HCT116 (cell line): ENCODE results near the gene IGFBP6. TPM values are rescaled to one million over a fixed set of nuclear protein-coding genes. Genes with fewer than 3 reads are reported as not detected.

ENCODE experiments used
- ATAC-seq: fragments of 200-7000 bp; cut with Tn5 transposase; 2 replicates; pipeline ENCODE4 v1.9.1; 2020; ENCODE audit warnings: mild to moderate bottlenecking, moderate library complexity
- BruUV-seq: library from RNA; stranded (reverse); fragments of 400-500 nt; replicated peaks from 2 replicates; lab custom pipeline; 2021; lab: Mats Ljungman, UMichigan
- CTCF ChIA-PET: fragments of 300-600 bp; sonication (Branson Sonifier 250); formaldehyde crosslinking; loops from one replicate; lab custom pipeline; 2021; ENCODE audit warnings: antibody characterized with exemption; lab: Charles Lee
- POLR2A ChIA-PET: fragments of 300-600, 350-600 bp; sonication (Branson Sonifier 250); formaldehyde crosslinking; loops from one replicate; lab custom pipeline; 2021; ENCODE audit warnings: antibody characterized with exemption; lab: Charles Lee
- RAD21 ChIA-PET, 2 experiments: fragments of 300-600 bp; sonication (Branson Sonifier 250); formaldehyde crosslinking; loops; one replicate each; lab custom pipeline; 2023; ENCODE audit warnings: low total read pairs in 2 of 2; ENCODE audit not compliant: uncharacterized antibody in 2 of 2, unreplicated experiment in 2 of 2, low non-redundant PET in 1 of 2; lab: Charles Lee
- DNase-seq: peaks from one replicate; pipeline ENCODE4 v3.0.0-alpha.2; 2010; ENCODE audit warnings: low read depth, low spot score
- H2AFZ ChIP-seq: fragments of 200-600 bp; shearing (Covaris generic), sonication (generic); 2 replicates; pipeline ENCODE4 v1.6.1; 2017; ENCODE audit warnings: low read depth, mixed run types, mixed read lengths, antibody characterized with exemption, low read length; ENCODE audit not compliant: poor library complexity, severe bottlenecking
- H3K27ac ChIP-seq: 2 replicates; pipeline ENCODE4 v1.5.1; 2012; ENCODE audit warnings: low read depth, low read length
- H3K27me3 ChIP-seq: fragments of 200-600 bp; sonication (generic); 2 replicates; pipeline ENCODE4 v1.6.1; 2016; ENCODE audit warnings: mixed run types, low read length, mixed read lengths; ENCODE audit not compliant: insufficient read depth
- H3K36me3 ChIP-seq, 2 experiments: fragments of 200-500 bp in 1 of 2; fragments of 200-600 bp in 1 of 2; sonication (Bioruptor generic) in 1 of 2; sonication (generic) in 1 of 2; 2 replicates each; pipeline versions ENCODE4 v1.5.1 to v1.6.1; 2014 to 2016; ENCODE audit warnings: low read length in 2 of 2, inconsistent platforms in 1 of 2, mixed read lengths in 1 of 2, mixed run types in 1 of 2; ENCODE audit not compliant: insufficient read depth in 2 of 2, control insufficient read depth in 1 of 2
- H3K4me1 ChIP-seq, 2 experiments: fragments of 200-600 bp in 1 of 2; sonication (generic) in 1 of 2; 2 replicates each; pipeline versions ENCODE4 v1.5.1 to v1.6.1; 2012 to 2017; ENCODE audit warnings: low read length in 2 of 2, inconsistent platforms in 1 of 2, mild to moderate bottlenecking in 1 of 2, mixed read lengths in 1 of 2, mixed run types in 1 of 2, moderate library complexity in 1 of 2; ENCODE audit not compliant: insufficient read depth in 2 of 2, control insufficient read depth in 1 of 2
- H3K4me2 ChIP-seq: fragments of 200-600 bp; sonication (generic); 2 replicates; pipeline ENCODE4 v1.6.1; 2017; ENCODE audit warnings: mixed run types, low read length, mixed read lengths
- H3K4me3 ChIP-seq, 2 experiments: fragments of 200-600 bp in 1 of 2; sonication (generic) in 1 of 2; replicated peaks in 1 of 2; 2 replicates each; pipeline ENCODE4 v1.5.1; 2011 to 2016; ENCODE audit warnings: low read length in 2 of 2, control low read depth in 1 of 2, low read depth in 1 of 2, mild to moderate bottlenecking in 1 of 2, mixed read lengths in 1 of 2, mixed run types in 1 of 2
- H3K79me2 ChIP-seq: fragments of 200-600 bp; sonication (generic); 2 replicates; pipeline ENCODE4 v1.6.1; 2017; ENCODE audit warnings: mild to moderate bottlenecking, mixed run types, low read length, moderate library complexity, mixed read lengths; ENCODE audit not compliant: insufficient read depth
- H3K9ac ChIP-seq: fragments of 200-600 bp; sonication (generic); 2 replicates; pipeline ENCODE4 v1.6.1; 2016; ENCODE audit warnings: low read length, mixed read lengths
- H3K9me2 ChIP-seq: fragments of 200-600 bp; sonication (generic), shearing (Covaris generic); 2 replicates; pipeline ENCODE4 v1.6.1; 2017; ENCODE audit warnings: mixed run types, mild to moderate bottlenecking, moderate library complexity; ENCODE audit not compliant: insufficient read depth
- H3K9me3 ChIP-seq, 2 experiments: fragments of 200-500 bp in 1 of 2; fragments of 200-600 bp in 1 of 2; sonication (Bioruptor generic) in 1 of 2; sonication (generic) in 1 of 2; 2 replicates each; pipeline ENCODE4 v1.6.1; 2014 to 2017; ENCODE audit warnings: low read length in 2 of 2, mixed read lengths in 2 of 2, inconsistent platforms in 1 of 2, low read depth in 1 of 2, mild to moderate bottlenecking in 1 of 2, mixed run types in 1 of 2, moderate library complexity in 1 of 2; ENCODE audit not compliant: control insufficient read depth in 1 of 2, insufficient read depth in 1 of 2
- H4K20me1 ChIP-seq: fragments of 200-600 bp; sonication (generic), shearing (Covaris generic); 2 replicates; pipeline ENCODE4 v1.6.1; 2017; ENCODE audit warnings: mixed run types, mild to moderate bottlenecking, moderate library complexity; ENCODE audit not compliant: insufficient read depth
- CBX3 ChIP-seq: IDR thresholded peaks from 2 replicates; pipeline ENCODE4 v1.6.1; 2012; ENCODE audit warnings: low read depth
- CTCF ChIP-seq, 3 experiments: fragments of 200-600 bp in 1 of 3; sonication (generic) in 1 of 3; IDR thresholded peaks in 2 of 3; conservative IDR thresholded peaks in 1 of 3; 2 replicates each; pipeline ENCODE4 v1.5.1; 2012 to 2017; ENCODE audit warnings: low read depth in 2 of 3, low read length in 2 of 3, antibody characterized with exemption in 1 of 3, borderline replicate concordance in 1 of 3, control low read depth in 1 of 3, mild to moderate bottlenecking in 1 of 3, mixed read lengths in 1 of 3, mixed run types in 1 of 3, moderate library complexity in 1 of 3; ENCODE audit not compliant: insufficient read depth in 1 of 3
- EGR1 ChIP-seq: IDR thresholded peaks from 2 replicates; pipeline ENCODE4 v1.6.1; 2012; ENCODE audit warnings: low read depth
- ELF1 ChIP-seq: IDR thresholded peaks from 2 replicates; pipeline ENCODE4 v1.6.1; 2012; ENCODE audit warnings: low read depth, borderline replicate concordance
- JUND ChIP-seq: IDR thresholded peaks from 2 replicates; pipeline ENCODE4 v1.6.1; 2012
- POLR2A ChIP-seq: IDR thresholded peaks from 2 replicates; pipeline ENCODE4 v1.7.0; 2011; ENCODE audit warnings: borderline replicate concordance; ENCODE audit not compliant: insufficient read depth, insufficient read length; ENCODE audit errors: extremely low read depth
- SIN3A ChIP-seq: IDR thresholded peaks from 2 replicates; pipeline ENCODE4 v1.6.1; 2012; ENCODE audit warnings: low read depth
- SP1 ChIP-seq: IDR thresholded peaks from 2 replicates; pipeline ENCODE4 v1.6.1; 2012; ENCODE audit warnings: low read depth
- SRF ChIP-seq: IDR thresholded peaks from 2 replicates; pipeline ENCODE4 v1.6.1; 2012; ENCODE audit warnings: low read depth
- TCF7L2 ChIP-seq: IDR thresholded peaks from 2 replicates; pipeline ENCODE4 v1.7.0; 2011; ENCODE audit warnings: borderline replicate concordance, inconsistent platforms; ENCODE audit not compliant: insufficient read depth, insufficient read length; ENCODE audit errors: extremely low read depth
- YY1 ChIP-seq: IDR thresholded peaks from 2 replicates; pipeline ENCODE4 v1.6.1; 2011; ENCODE audit warnings: low read length, low read depth, moderate library complexity, mild to moderate bottlenecking; ENCODE audit not compliant: insufficient replicate concordance; ENCODE audit errors: extremely low read depth
- ZNF274 ChIP-seq: fragments of 200-500 bp; sonication (Bioruptor generic); IDR thresholded peaks from 2 replicates; pipeline ENCODE4 v1.6.1; 2014; ENCODE audit warnings: mild to moderate bottlenecking, low read depth, low read length, inconsistent platforms
- intact Hi-C: fragments of 100-400 bp; cut with micrococcal nuclease; formaldehyde crosslinking; loops from 2 replicates; pipeline ENCODE4 v1.10.0; 2022
- total RNA-seq: library from RNA; stranded (reverse); gene quantifications from one replicate; pipeline ENCODE4 v1.2.1, GENCODE V29; 2021; ENCODE audit not compliant: unreplicated experiment
- TF ChIP-seq, protein P1 (sequence below): IDR thresholded peaks from 2 replicates; pipeline ENCODE4 v1.6.1; 2012
- TF ChIP-seq, protein P2 (sequence below): IDR thresholded peaks from 2 replicates; pipeline ENCODE4 v1.6.1; 2012

Gene IGFBP6
- total RNA-seq, 1 experiment from 2014 or later: 83.4 TPM

DNA sequence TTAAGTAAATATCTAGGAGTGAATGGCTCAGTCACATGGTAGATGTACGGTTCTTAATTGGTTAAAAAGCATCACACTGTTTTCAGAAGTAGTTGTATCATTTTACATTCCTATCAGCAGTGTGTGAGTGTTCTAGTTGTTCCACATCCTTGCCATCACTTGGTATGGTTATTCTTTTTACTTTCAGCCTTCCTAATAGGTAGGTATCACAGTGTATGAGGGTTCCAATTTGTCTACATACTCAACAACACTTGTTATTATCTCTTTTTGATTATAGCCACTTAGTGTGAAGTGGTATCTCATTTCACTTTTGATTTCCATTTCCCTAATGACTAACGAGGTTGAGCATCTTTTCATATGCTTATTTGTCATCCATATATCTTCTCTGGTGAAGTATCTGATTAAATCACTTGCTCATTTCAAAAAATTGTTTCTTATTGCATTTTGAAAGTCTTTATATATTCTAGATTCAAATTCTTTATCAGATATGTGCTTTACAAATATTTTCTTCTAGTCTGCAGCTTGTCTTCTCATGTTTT lies 14.8 kb upstream of the IGFBP6 start (continued):
- TF ChIP-seq TCF7L2: no peak
- no peak for TF ChIP-seq SRF
- TF ChIP-seq, protein P1, sequence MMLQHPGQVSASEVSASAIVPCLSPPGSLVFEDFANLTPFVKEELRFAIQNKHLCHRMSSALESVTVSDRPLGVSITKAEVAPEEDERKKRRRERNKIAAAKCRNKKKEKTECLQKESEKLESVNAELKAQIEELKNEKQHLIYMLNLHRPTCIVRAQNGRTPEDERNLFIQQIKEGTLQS: no peak
- TF ChIP-seq SP1: no peak
- no peak for TF ChIP-seq POLR2A
- no peak for TF ChIP-seq YY1
- TF ChIP-seq EGR1: no peak
- no peak for TF ChIP-seq ELF1

- no peaks in the 10 kb centered on the region for H3K27me3 ChIP-seq
- RAD21 ChIA-PET: interaction anchor here in 1 of 2 experiments (0.7 kb wide), 1 partner anchor 21 kb away, joined by 3 read pairs; no protein-coding TSS in a partner anchor
- no peak for ATAC-seq
- TF ChIP-seq, protein P2, sequence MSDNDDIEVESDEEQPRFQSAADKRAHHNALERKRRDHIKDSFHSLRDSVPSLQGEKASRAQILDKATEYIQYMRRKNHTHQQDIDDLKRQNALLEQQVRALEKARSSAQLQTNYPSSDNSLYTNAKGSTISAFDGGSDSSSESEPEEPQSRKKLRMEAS: no peak
- TF ChIP-seq SIN3A: no peak
- no peak for TF ChIP-seq ZNF274
- no peak for TF ChIP-seq JUND
- no peak for TF ChIP-seq CBX3
- no peak for TF ChIP-seq CTCF (IDR thresholded peaks at IDR 0.05 in 2 of 3, conservative IDR thresholded peaks at IDR 0.05 in 1 of 3; ENCODE audit: borderline replicate concordance in 1 of 3, insufficient read depth in 1 of 3, low read depth in 2 of 3, low read length in 2 of 3)
- no peak for TF ChIP-seq SP1
- TF ChIP-seq, all 23 proteins: peak for 0
- H3K9me2 ChIP-seq: no peaks in the 10 kb centered on the region; the same call in 1 of the 2 replicates
- no TSS peak for BruUV-seq
- H3K27ac ChIP-seq: no peak overlapping the region
- peaks cover 0 to 8% of the 10 kb centered on the region in 2 experiments; a peak in 2 of 4 replicates for H3K9me3 ChIP-seq
- ChIA-PET CTCF (interaction anchor here (1.3 to 1.4 kb wide), 2 partner anchors 20 to 24 kb away, joined by 3 read pairs; no protein-coding TSS in a partner anchor), POLR2A (no interaction called here)
- no peaks in the 10 kb centered on the region for H3K4me1 ChIP-seq
- no peaks in the 10 kb centered on the region for H4K20me1 ChIP-seq
- no peak overlapping the region for H3K9ac ChIP-seq
- no peaks in the 10 kb centered on the region for H3K36me3 ChIP-seq
- H2AFZ ChIP-seq: no peak overlapping the region
- no peak for DNase-seq
- intact Hi-C loops: no loop called here
- no peaks in the 10 kb centered on the region for H3K79me2 ChIP-seq
- no peak overlapping the region for H3K4me2 ChIP-seq
- no peak overlapping the region for H3K4me3 ChIP-seq
Measured at GRCh38 chr12:53086361-53086760, 11.1 kb upstream of the IGFBP6 start.
